ENCODE results near the gene CPNE5.

CPNE5 gene

DNA sequence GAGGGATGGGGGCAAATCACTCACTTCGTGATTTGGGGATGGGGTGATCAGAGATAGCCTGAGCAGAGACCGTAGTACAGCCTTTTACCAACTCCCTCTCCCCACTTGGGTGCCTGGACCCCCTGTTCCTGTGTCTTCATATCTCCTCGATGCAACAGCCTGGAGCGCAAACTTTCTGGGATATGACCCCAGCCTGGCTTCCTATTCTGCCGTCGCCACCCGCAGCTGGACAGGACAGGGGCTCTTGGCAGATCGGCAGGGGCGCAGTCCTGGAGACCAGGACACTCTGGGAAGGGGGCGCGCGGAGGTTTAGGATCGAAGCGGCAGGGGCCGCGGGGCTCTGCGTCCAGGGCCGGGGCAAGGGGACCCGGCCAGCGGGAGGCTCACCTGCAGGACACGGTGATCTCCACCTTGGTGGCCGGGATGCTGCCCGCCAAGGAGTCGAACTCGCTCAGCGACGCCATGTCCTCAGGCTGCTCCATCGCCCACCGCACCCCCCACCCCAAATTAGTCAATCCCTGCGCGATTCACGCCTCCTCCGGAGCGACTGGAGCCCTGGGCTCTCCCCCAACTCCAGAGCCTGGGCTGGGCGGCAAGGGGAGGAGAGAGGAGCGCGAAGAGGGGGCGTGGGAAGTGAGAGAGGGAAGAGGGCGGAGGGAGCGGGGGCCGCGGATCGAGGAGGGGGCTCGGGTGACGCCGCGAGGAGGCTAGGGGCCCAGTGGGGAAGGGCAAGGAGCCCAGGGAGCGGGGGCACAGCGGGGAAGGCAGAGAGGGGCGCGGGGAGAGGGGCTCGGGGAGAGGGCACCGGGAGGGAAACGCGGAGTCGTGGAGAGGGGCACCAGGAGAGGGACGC, at the start of gene CPNE5:
Gene CPNE5 (minus strand): TSS at position 549 of the 853 bp plus-strand sequence. CDS start 67 bp downstream, at position 482.
- DNase-seq: no peak

DNA sequence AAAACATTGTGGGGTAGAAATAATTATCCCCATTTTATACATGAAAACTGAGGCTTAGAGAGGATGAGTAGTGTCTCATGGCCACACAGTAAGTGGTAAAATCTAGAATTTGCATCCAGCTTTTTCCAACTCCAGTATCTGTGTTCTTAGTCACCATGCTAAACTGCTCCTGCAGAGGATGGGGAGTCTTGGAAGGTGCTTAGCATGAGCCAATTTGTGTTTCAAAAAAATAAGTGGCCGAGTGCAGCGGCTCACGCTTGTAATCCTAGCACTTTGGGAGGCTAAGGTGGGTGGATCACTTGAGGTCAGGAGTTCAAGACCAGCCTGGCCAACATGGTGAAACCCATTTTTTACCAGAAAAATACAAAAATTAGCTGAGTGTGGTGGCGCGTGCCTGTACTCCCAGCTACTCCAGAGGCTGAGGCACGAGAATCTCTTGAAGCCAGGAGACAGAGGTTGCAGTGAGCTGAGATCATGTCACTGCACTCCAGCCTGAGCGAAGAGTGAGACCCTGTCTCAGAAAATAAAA, 48.9 kb upstream of the CPNE5 start:
- DNase-seq: no peak

DNA sequence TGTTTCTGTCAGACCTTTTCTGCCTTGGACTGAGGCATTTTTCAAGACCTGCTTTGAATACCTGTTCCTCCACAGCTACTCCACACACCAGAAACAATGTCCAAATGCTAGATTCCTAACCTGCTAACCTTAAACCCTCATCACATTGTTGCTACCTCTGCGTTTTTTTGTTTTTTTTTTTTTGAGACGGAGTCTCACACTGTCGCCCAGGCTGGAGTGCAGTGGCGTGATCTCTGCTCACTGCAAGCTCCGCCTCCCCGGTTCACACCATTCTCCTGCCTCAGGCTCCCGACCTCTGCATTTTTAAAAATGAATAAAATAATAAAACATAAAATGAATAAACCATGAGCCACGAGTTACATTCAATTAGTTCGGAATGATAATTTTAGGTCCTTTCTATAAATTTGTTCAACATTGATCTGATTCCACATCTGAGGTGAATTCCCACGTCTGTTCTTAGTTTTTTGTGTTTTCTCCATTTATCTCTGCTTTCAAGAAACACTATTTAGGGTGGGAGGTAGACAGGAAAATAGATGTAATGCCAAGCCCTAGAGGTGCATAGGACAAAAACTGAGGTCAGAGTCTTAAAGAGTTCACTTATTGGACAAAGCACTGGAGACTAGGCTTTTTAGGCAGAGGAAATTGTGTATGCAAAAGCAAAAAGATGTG, 47.8 kb upstream of the CPNE5 start:
- no peak for DNase-seq

DNA sequence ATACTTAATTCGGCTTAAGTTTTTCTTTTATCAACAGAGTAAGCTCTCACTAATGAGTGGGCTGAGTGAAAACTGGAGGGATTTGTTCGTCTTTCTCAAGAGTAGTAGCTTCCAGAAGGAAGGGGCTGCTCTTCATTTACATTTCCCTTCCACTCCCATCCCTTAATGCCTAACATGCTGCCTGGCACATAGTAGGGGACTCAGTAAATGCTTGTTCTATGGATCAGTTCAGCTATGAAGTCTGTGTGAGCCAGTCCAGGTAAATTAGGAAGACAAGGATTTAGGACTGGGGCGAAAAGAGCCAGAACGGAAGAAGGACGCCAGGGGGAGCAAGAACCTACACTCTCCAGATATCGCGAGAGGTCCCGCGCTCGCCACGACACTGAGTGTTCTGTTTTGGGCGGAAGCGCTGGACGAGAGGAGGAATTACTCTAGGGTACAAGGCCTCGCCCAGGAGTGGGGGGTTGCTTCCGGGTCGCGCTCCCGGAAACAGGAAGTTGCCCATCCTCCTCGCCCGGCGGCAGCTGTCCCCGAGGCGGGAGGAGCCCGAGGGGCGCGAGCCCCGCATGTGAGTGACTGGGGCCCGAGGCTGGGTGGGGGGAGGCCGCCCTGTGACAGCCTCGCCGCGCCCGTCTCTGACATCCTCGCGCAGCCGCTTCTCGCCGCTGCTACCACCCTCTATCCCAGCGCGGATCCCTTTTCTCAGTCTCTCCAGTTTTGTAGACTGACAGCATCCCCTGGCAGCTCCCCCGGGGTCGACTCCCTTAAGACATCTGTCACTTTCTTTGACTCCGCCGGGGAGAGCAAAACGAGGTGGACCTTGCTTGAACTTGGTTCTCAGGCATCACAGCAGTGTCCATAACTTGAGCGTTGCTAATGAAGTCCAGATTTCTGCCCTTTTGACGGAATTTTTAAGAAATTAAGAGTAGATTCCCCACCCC, 46.5 kb upstream of the CPNE5 start, which contains the start of gene C6orf89:
Gene C6orf89 (plus strand): TSS at position 492 of the 941 bp plus-strand sequence. CDS start 13,493 bp downstream, outside the sequence.
- DNase-seq: peak; percentile 90

DNA sequence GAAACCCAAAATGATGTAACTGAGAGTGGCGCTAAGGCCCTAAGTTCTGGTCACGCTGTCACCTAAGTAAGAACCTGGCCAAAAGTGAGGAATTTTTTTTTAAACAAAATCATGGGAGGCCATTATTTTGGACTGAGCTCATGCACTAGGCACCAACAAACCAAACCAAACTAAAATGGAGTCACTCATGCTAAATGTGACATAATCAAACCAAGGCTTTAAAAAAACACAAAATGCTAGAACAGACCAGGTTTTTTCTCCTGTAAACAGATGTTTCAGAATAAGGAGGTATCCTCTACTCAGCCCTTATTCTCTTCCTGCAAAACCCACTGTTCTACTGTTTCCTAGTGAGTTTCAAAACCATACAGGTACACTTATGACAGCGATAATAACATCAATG, 45.4 kb upstream of the CPNE5 start:
- no peak for DNase-seq

DNA sequence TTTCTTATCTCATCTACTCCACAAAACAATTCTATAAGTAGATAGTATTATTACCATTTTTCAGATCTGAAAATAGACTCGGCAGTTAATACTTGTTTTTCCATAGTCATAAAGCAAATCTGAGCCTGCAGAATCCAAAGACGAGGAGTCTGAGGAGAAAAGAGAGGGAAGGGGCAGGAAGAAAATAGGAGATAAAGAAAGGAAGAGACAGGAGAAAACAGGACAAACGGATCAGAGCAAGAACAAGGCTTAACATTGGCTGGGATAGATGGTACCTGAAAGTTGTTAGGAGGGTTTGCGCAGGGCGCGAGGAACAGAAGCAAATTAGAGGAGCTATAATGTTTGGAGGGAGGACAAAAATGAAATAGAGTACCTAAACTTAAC, 36.0 kb upstream of the CPNE5 start:
- no peak for DNase-seq

DNA sequence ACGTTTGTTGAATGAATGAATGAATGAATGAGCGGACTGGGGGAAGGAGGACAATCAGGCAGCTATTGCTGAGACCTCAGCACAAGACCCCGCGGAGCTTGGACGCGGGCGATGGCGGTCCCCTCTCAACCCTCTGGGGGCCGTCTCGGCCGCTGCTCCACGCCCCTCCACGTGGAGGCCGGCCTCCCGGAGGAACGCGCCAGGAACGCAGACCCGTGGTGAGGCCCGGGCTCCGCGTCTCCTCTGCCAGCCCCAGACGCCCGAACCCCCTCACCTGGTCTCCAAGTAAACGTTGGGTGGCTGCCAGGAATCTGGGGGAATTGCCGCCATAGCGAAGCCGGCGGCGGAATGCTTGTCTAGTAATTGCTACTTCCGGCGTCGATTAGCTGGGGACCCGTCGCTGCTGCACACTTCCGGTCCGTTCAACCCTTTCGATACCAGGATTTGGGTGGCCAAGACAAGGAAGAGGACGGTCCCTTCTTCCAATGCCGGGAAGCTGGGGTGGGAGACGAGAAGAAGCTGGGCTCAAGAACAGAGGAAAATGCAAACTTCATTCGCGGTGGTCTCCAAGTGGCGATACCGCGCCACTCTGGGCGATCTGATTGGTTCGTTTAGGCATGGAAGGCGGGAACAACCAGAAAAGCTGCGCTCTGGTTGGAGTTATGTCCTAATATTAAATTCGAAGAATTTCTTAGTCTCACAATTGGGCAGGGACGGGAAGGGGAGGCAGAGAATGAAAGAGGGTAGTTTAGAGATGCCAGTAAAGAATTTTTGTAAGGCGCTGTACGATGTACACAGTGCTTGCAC, 35.4 kb upstream of the CPNE5 start, which contains the start of gene PPIL1:
Gene PPIL1 (minus strand): TSS at position 361 of the 807 bp plus-strand sequence. CDS start 31 bp downstream, at position 330.
- peak; percentile 84 for DNase-seq

DNA sequence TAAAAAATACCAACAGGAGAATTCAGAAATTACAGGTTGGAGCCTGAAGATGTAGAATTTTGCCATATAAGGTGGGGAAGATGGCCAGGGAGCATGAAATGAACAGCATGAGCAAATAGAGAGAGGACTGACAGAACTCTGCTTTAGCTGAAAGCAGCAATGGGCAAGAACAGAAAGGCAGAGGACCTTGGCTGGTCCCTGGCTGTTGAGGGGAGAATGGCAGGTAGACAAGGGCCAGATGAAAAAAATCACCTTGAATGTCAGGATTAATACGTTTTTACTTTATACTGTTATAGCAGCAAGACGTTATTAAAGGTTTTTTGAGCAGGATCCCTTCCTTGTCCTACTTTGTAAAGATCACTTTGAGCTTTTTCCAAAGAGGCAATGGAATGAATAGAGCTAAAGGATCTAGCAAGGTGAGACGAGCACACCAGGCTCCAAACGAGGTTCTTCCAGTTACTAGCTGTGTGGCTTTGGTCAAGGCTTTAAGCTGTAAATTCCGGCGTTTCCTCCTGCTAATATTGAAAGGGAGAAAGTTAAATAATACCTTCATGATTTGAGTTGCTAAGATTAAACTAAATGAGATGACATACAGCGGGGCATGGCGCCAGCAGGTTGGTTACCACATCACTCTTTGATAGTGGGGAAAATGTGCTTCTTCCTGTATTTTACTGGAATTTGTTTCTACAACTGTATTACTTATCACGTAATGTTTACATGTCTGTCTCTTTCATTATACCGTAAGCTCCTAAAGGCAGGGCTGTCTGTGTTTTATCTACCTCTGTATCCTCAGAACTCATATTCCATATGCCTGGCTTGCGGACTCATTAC, 34.6 kb upstream of the CPNE5 start:
- DNase-seq: no peak

DNA sequence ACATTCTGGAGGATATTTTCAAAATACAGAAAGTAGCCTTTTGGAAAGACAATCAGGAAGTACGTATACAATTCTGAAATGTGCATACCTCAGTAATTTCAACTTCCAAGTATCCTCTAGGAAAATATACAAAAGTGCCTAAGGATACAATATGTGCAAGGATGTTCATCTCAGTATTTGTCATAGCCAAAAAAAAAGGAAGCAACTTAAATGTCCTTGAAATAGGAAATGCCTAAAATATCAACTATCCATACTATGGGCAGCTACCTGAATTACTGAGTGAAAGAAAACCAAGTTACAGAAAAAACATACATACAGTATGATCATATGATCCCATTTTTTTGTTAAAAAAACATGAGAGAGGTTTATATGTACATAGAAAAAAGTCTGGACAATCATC, 33.9 kb upstream of the CPNE5 start:
- no peak for DNase-seq

DNA sequence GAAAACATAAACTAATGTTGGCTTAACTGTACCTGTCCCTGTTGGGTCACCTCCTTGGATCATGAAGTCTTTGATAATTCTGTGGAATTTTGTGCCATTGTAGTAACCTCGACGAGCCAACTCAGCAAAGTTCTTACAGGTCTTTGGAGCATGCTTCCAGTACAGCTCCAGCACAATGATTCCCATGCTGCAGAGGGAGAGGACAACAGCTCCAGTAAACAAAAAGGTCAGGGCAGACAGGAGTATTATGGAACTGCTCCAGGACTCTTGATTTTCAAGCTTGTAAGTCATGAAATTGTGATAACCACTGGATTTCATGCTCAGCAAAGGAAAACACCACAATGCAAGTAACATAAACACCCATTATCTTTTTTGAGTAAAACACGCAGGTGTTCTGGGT, 32.4 kb upstream of the CPNE5 start:
- DNase-seq: no peak

DNA sequence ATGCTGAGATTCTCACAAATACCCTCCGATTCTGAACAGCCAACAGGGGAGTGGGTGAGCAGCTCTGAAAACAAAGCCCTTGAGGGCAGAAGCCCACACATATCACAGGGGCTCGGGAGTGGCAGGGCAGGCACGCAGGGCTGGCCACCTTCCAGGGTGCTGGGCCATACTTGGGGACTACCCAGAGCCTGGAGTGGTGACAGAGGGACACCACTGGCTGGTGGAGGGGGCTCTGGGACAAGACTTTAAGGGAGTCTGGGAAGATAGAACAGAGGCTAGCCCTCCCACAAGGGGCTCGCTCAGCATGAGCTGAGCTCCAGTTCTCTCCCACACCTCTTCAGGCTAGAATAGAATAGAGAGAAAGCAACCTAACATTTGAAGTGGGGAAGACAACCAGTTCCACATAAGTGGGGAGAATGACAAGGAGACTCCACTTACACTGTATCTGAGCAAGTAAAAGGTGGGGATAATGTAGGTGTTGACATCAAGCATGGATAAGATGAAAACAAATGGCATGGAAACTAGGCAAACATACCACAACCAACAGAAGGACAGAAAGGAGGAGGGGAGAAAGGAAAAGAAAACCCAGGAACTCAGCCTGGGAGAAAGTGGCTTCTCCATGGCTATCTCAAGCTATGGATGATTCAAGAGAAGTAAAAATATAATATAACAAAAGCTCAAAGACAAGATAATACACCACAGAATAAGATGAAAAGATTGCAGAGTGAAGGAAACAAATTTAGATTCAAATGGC, 28.4 kb upstream of the CPNE5 start:
- no peak for DNase-seq

DNA sequence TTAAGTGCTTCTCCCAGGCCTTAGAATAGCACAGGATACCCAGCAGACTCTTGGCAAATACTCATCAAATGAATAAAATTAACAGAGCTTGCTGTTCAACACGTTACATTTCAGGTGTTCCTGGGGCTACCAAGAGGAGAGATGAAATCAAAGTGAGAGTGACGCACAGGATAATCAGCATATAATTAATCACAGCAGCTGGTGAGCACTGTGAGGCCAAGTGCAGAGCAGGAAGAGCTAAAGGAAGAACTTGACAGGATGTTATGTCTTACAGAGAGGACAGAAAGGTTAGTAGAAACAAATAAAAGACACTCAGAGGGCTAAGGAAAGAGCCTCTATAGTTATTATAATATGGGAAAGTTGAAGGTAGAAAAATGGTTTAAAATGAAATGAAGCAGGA, 26.6 kb upstream of the CPNE5 start:
- no peak for DNase-seq

DNA sequence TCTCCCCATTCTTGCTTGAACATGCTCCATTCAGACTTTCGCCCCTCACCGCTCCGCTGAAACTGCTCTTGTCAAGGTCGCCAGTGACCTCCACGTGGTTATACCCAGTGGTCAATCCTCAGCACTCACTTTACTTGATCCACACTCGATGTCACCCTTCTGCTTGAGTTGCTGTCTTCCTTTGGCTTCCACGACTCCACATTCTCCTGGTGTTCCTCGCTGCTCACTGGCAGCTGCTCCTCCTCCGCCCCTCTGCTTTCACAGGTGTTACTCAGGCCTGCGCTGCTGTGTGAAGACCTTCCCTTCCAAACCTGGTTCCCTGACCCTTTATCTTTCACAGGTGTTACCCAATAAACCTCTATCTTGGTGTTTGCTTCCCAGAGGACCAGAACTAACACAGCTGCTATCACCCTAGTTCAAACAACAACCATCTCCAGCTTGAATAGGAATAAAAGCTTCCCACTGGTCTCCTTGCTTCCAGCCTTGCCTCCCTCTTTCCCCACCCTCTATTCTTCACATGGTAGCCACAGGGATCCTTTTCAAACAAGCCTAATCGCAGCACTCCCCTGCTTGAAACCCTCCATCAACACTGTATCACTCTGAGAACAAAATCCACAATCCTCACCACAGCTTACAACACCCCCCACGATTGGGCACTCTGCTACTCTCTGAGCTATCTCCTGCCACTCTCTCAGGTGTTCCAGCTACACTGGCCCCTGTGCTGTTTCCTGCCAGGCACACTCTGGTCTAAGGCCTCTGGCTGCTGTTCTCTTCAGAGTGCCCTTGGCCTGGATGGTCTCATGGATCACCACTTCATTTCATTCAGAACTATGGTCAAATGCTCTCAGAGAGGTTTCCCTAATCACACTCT, 24.7 kb upstream of the CPNE5 start:
- DNase-seq: peak; percentile 61

DNA sequence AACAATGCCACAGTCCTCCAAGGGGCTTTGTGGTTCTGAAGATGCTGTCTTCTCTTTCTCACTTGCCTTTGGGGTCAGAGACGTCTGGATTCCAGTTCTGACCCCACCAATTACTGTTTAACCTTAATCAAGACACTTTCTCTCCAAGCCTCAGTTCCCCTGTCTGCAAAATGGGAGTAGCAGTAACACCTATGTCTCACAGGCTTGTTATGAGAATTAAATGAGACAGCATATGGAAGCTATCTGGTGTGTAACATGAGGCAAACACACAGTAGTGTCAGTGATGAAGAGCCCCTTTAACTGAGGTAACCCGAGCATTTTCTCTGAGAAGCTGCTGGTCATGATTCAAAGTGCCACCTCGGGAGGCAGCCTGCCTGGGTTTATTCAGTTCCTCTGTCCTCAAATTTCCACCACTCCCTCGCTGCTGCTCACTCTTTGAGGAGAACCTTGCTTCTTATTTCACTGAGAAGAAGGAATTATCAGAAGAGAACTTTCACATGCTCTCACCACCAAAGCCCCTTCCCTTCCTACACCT, 23.7 kb upstream of the CPNE5 start:
- no peak for DNase-seq

DNA sequence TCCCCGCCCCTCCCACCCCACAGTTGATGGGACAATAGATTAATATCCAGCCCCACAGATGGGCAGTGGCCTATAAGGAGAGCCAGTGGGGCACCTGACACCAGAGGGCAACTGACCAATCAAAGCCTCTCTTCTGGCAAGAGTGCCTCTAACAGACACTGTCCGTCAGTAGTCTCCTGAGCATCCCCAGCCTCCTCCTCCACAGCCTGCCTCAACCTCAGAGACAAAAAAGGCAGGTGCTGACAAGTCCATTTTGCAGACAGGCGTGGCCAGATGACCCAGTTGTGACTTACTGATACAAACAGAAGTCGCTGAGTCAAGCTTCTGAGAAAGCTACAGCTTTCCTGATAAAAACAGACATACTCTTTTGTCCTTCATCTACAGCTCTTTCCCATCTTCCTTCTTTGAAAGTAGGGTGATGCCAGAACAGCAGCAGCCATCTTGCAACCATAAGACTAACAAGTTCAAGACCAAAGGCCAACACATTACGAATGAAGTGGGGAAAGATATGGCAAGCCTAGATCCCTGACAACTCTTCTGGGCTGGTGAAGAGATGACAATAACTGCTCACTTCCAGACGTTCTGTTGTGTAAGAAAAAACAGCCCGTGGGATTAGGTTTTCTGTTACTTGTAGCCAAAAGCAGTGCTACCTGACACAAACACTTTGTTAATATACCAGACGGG, 23.1 kb upstream of the CPNE5 start:
- DNase-seq: no peak

DNA sequence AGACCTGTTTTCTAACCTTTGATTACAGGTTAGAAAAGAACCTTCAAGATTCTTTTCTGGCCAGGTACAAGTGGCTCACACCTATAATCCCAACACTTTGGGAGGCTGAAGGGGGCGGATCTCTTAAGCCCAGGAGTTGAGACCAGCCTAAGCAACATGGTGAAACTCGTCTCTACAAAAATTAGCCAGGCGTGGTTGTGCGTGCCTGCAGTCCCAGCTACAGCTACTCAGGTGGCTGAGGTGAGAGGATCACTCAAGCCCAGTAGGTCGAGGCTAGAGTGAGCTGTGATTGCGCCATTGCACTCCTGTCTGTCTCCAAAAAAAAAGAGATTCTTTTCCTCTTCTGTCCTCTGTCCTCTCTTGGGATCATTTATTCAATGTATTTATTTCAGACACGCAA, 20.9 kb upstream of the CPNE5 start:
- no peak for DNase-seq

DNA sequence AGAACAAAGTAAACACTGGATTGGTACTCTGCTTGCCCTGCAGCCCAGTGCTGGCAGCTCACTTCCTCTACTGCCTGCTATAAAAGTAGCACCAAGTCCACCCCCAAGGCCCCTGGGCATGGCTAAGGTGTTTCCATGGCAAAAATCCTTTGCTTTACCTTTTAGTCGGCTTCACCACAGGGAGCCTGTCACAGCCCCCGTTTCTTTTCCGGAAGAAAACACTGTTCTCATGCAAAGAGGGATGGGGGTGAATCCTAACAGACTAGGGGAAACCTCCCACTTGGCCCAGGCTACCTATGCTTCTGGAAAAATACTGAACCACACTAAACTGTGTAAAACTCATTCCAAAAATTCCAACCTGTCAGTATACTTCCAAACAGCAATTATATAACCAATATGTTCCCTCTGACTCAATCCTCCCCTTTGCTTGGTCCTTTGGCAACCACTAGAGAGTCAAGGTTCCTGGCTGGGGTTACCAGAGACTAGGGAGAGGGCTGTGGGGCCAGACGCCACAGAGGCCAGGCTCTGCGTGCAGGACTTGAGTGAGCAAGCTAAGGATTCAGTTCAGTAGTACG, 19.2 kb upstream of the CPNE5 start:
- DNase-seq: no peak

DNA sequence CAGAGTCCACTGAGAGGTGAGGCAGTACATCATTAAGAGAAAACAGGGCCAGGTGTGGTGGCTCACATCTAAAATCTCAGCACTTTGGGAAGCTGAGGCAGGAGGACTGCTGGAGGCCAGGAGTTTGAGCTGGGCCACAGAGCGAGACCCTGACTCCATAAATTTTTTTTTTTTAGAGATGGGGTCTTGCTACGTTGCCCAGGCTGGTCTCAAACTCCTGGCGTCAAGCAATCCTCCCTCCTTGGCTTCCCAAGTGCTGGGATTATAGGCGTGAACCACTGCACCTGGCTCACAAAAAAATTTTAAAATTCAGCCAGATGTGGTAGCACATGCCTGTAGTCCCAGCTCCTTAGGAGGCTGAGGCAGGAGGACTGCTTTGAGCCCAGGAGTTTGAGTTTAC, 18.1 kb upstream of the CPNE5 start:
- no peak for DNase-seq

Measured in NCI-H2081 treated with DMSO at 0.1 percent for 48 hours (cell line).